Spleen (tissue), 7 donors: ENCODE measurements around the gene LRRC28.

Source experiments
- POLR2A ChIP-seq, 3 donors: fragments of 450-650 bp; IDR thresholded peaks; one replicate each; pipeline ENCODE4 v1.5.1; 2017; ENCODE audit warnings: antibody characterized with exemption in 3 of 3, mild to moderate bottlenecking in 1 of 3
- POLR2AphosphoS5 ChIP-seq, 3 donors: sonication (generic); formaldehyde crosslinking; IDR thresholded peaks; one replicate each; pipeline ENCODE4 v1.5.1; 2017; ENCODE audit warnings: antibody characterized with exemption in 3 of 3
- TF ChIP-seq, protein P1 (sequence below), 11 experiments: fragments of 200-600 bp in 7 of 11; fragments of 450-650 bp in 4 of 11; sonication (generic) in 4 of 11; IDR thresholded peaks in 8 of 11; conservative IDR thresholded peaks in 3 of 11; 1 replicate in 7 of 11; 2 replicates in 4 of 11; pipeline versions ENCODE4 v1.4.0 to v1.8.0; 2016 to 2021; ENCODE audit warnings: antibody characterized with exemption in 11 of 11, inconsistent platforms in 4 of 11, mild to moderate bottlenecking in 1 of 11
- donor health status: DM: no; HTN: no; CAD: no; lungs with moderate emphysema.
- donor health status: DM: no; HTN: no; CAD: no.
- donor health status: DM: no; HTN: no; CAD: no.

DNA sequence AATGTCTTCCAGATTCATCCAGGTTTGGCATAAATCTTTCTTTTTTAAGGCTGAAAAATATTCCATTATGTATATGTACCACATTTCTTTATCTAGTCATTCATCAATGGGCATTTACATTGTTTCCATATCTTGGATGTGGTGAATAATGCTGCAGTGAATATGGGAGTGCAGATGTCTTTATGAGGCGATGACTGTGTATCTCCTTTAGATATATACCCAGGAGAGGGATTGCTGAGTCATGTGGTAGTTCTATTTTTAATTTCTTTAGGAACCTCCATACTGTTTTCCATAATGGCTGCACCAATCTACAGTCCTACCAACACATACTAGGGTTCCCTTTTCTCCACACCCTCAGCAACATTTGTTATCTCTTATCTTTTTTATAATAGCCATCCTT lies 96.3 kb downstream of the LRRC28 start:
- TF ChIP-seq, protein P1, sequence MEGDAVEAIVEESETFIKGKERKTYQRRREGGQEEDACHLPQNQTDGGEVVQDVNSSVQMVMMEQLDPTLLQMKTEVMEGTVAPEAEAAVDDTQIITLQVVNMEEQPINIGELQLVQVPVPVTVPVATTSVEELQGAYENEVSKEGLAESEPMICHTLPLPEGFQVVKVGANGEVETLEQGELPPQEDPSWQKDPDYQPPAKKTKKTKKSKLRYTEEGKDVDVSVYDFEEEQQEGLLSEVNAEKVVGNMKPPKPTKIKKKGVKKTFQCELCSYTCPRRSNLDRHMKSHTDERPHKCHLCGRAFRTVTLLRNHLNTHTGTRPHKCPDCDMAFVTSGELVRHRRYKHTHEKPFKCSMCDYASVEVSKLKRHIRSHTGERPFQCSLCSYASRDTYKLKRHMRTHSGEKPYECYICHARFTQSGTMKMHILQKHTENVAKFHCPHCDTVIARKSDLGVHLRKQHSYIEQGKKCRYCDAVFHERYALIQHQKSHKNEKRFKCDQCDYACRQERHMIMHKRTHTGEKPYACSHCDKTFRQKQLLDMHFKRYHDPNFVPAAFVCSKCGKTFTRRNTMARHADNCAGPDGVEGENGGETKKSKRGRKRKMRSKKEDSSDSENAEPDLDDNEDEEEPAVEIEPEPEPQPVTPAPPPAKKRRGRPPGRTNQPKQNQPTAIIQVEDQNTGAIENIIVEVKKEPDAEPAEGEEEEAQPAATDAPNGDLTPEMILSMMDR (IDR thresholded peaks at IDR 0.05 in 8 of 11, conservative IDR thresholded peaks at IDR 0.05 in 3 of 11), result no peak
- no peak for TF ChIP-seq POLR2AphosphoS5 (IDR thresholded peaks at IDR 0.05)
- no peak for TF ChIP-seq POLR2A (IDR thresholded peaks at IDR 0.05)
